Muscle layer of colon (tissue), 2 donors: ENCODE measurements around the gene ARHGAP10.

Experiments
- H3K27ac ChIP-seq: one replicate; pipeline ENCODE4 v1.7.0; 2013; ENCODE audit warnings: low read depth, mild to moderate bottlenecking, low read length, moderate library complexity
- H3K27me3 ChIP-seq, 2 donors: one replicate each; pipeline ENCODE4 v1.7.0; 2013; ENCODE audit warnings: low read length in 2 of 2, mild to moderate bottlenecking in 2 of 2; ENCODE audit not compliant: insufficient read depth in 2 of 2, control insufficient read depth in 1 of 2
- H3K36me3 ChIP-seq: one replicate; pipeline ENCODE4 v1.7.0; 2013; ENCODE audit warnings: mild to moderate bottlenecking, low read length; ENCODE audit not compliant: insufficient read depth
- H3K4me1 ChIP-seq: one replicate; pipeline ENCODE4 v1.7.0; 2013; ENCODE audit warnings: mild to moderate bottlenecking, low read length; ENCODE audit not compliant: insufficient read depth
- H3K4me3 ChIP-seq, 2 donors: one replicate each; pipeline ENCODE4 v1.7.0; 2013; ENCODE audit warnings: low read length in 2 of 2, low read depth in 1 of 2, mild to moderate bottlenecking in 1 of 2, moderate library complexity in 1 of 2
- H3K9ac ChIP-seq: one replicate; pipeline ENCODE4 v1.7.0; 2013; ENCODE audit warnings: low read length
- H3K9me3 ChIP-seq: one replicate; pipeline ENCODE4 v1.7.0; 2013; ENCODE audit warnings: mild to moderate bottlenecking, low read length
- donor health status: abdominal sarcoma.
- donor health status: Adenocarcinoma of cecum.

Gene ARHGAP10

GRCh38 chr4:148029781-148030180 is 297.9 kb downstream of the ARHGAP10 start:
- H3K27ac ChIP-seq = no peak overlapping the region
- no peaks in the 10 kb centered on the region for H3K9me3 ChIP-seq
- H3K4me1 ChIP-seq = peaks cover 24% of the 10 kb centered on the region
- H3K4me3 ChIP-seq = no peak overlapping the region
- H3K9ac ChIP-seq = no peak overlapping the region
- no peaks in the 10 kb centered on the region for H3K36me3 ChIP-seq
- no peaks in the 10 kb centered on the region for H3K27me3 ChIP-seq

GRCh38 chr4:148030193-148030873 is 298.4 kb downstream of the ARHGAP10 start:
- H3K27me3 ChIP-seq = no peaks in the 10 kb centered on the region
- no peaks in the 10 kb centered on the region for H3K36me3 ChIP-seq
- H3K9me3 ChIP-seq = no peaks in the 10 kb centered on the region
- H3K4me1 ChIP-seq = peaks cover 28% of the 10 kb centered on the region
- no peak overlapping the region for H3K4me3 ChIP-seq
- no peak overlapping the region for H3K9ac ChIP-seq
- H3K27ac ChIP-seq = no peak overlapping the region

GRCh38 chr4:148034813-148035212 is 302.9 kb downstream of the ARHGAP10 start:
- no peaks in the 10 kb centered on the region for H3K27me3 ChIP-seq
- H3K4me3 ChIP-seq = no peak overlapping the region
- H3K9ac ChIP-seq = no peak overlapping the region
- no peaks in the 10 kb centered on the region for H3K9me3 ChIP-seq
- no peaks in the 10 kb centered on the region for H3K36me3 ChIP-seq
- H3K4me1 ChIP-seq = peaks cover 24% of the 10 kb centered on the region
- no peak overlapping the region for H3K27ac ChIP-seq

- Histone ChIP-seq H3K27ac (no peak overlapping the region), H3K9ac (no peak overlapping the region), H3K9me3 (no peaks in the 10 kb centered on the region), H3K4me3 (no peak overlapping the region), H3K27me3 (no peaks in the 10 kb centered on the region), H3K36me3 (peaks cover 1% of the 10 kb centered on the region), H3K4me1 (peaks cover 9% of the 10 kb centered on the region)
Observed at GRCh38 chr4:148041606-148042329, 309.9 kb downstream of the ARHGAP10 start.

- Histone ChIP-seq H3K27ac (no peak overlapping the region), H3K9ac (no peak overlapping the region), H3K9me3 (no peaks in the 10 kb centered on the region), H3K4me1 (peaks cover 16% of the 10 kb centered on the region), H3K36me3 (peaks cover 10% of the 10 kb centered on the region), H3K4me3 (no peak overlapping the region), H3K27me3 (no peaks in the 10 kb centered on the region)
Observed at GRCh38 chr4:148044089-148044911, 312.4 kb downstream of the ARHGAP10 start.

GRCh38 chr4:148044912-148045352 is 313.0 kb downstream of the ARHGAP10 start:
- H3K27me3 ChIP-seq = no peaks in the 10 kb centered on the region
- no peaks in the 10 kb centered on the region for H3K9me3 ChIP-seq
- H3K4me1 ChIP-seq = peaks cover 16% of the 10 kb centered on the region
- H3K9ac ChIP-seq = no peak overlapping the region
- H3K27ac ChIP-seq = no peak overlapping the region
- H3K36me3 ChIP-seq = peaks cover 11% of the 10 kb centered on the region
- H3K4me3 ChIP-seq = no peak overlapping the region

- Histone ChIP-seq H3K4me1 (peaks cover 23% of the 10 kb centered on the region), H3K27ac (no peak overlapping the region)
Observed at GRCh38 chr4:148048598-148048997, 316.7 kb downstream of the ARHGAP10 start.

GRCh38 chr4:148051403-148051802 is 319.5 kb downstream of the ARHGAP10 start:
- no peak overlapping the region for H3K27ac ChIP-seq
- no peaks in the 10 kb centered on the region for H3K9me3 ChIP-seq
- H3K4me1 ChIP-seq = peaks cover 25% of the 10 kb centered on the region
- H3K4me3 ChIP-seq = no peak overlapping the region
- H3K9ac ChIP-seq = no peak overlapping the region
- H3K36me3 ChIP-seq = peaks cover 11% of the 10 kb centered on the region
- no peaks in the 10 kb centered on the region for H3K27me3 ChIP-seq

More at GRCh38 chr4:148048598-148048997, 316.7 kb downstream of the ARHGAP10 start:
- Histone ChIP-seq H3K9ac (no peak overlapping the region), H3K4me3 (no peak overlapping the region), H3K27me3 (no peaks in the 10 kb centered on the region), H3K9me3 (no peaks in the 10 kb centered on the region), H3K36me3 (peaks cover 11% of the 10 kb centered on the region)

- H3K4me1 ChIP-seq = peaks cover 35% of the 10 kb centered on the region
- no peak overlapping the region for H3K27ac ChIP-seq
- peaks cover 3% of the 10 kb centered on the region for H3K36me3 ChIP-seq
- no peak overlapping the region for H3K9ac ChIP-seq
- no peak overlapping the region for H3K4me3 ChIP-seq
- H3K27me3 ChIP-seq = no peaks in the 10 kb centered on the region
- H3K9me3 ChIP-seq = no peaks in the 10 kb centered on the region
Observed at GRCh38 chr4:148052448-148052847, 320.6 kb downstream of the ARHGAP10 start.

- Histone ChIP-seq H3K9me3 (no peaks in the 10 kb centered on the region), H3K4me3 (no peak overlapping the region), H3K9ac (no peak overlapping the region), H3K36me3 (peaks cover 3% of the 10 kb centered on the region), H3K4me1 (peaks cover 40% of the 10 kb centered on the region), H3K27me3 (no peaks in the 10 kb centered on the region), H3K27ac (no peak overlapping the region)
Observed at GRCh38 chr4:148053298-148054003, 321.6 kb downstream of the ARHGAP10 start.

- no peak overlapping the region for H3K9ac ChIP-seq
- H3K27ac ChIP-seq = no peak overlapping the region
- no peaks in the 10 kb centered on the region for H3K9me3 ChIP-seq
- H3K36me3 ChIP-seq = peaks cover under 1% of the 10 kb centered on the region
- peaks cover 41% of the 10 kb centered on the region for H3K4me1 ChIP-seq
- no peak overlapping the region for H3K4me3 ChIP-seq
- no peaks in the 10 kb centered on the region for H3K27me3 ChIP-seq
Observed at GRCh38 chr4:148054275-148054674, 322.4 kb downstream of the ARHGAP10 start.
